ENCODE results near the gene TBR1.

Gene TBR1

GRCh38 chr2:161416708-161417437, 776 bp downstream of the TBR1 start:
- H3K27ac ChIP-seq: no peak overlapping the region
- no peaks in the 10 kb centered on the region for H3K9me3 ChIP-seq (ENCODE audit: severe bottlenecking)
- no peaks in the 10 kb centered on the region for H3K27me3 ChIP-seq (ENCODE audit: insufficient read depth, low read depth, severe bottlenecking)
- H3K4me3 ChIP-seq (ENCODE audit: low read depth, low read length): no peak overlapping the region
- H3K36me3 ChIP-seq: no peaks in the 10 kb centered on the region
- no peak for DNase-seq
- no peak for TF ChIP-seq CTCF (IDR thresholded peaks at IDR 0.05; ENCODE audit: low read depth, low read length)

DNA sequence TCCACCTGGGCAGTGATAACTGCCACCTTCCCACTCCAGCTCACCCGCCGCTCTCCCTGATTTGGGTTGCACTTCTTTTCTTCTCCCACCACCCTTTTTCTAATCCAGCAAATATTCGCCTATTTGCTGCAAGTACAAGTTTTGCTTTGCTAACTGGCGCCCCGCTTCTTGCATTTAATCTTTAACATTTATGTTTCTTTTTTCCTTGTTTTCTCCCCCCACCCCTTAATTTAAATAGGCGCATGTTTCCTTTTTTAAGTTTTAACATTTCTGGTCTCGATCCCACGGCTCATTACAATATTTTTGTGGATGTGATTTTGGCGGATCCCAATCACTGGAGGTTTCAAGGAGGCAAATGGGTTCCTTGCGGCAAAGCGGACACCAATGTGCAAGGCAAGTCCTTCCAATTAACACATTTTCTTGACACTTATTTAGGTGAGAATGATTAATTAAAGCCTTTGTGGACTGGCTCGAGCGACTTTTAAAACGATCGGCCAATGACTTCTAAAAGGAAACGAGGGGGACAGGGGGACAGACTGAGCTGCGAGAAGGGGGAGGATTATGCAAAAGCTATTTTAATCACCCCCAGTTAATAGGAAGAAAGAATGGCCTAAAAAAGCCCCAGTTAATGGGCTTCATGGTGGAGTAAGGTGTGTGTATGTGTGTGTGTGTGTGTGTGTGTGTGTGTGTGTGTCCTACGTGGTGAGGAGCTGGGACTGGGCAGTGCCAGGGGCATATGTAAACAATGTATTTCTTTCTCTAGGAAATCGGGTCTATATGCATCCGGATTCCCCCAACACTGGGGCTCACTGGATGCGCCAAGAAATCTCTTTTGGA, 1.6 kb downstream of the TBR1 start:
- no peak for TF ChIP-seq CTCF (IDR thresholded peaks at IDR 0.05; ENCODE audit: low read depth, low read length)
- no peaks in the 10 kb centered on the region for H3K9me3 ChIP-seq (ENCODE audit: severe bottlenecking)
- H3K27ac ChIP-seq: no peak overlapping the region
- H3K27me3 ChIP-seq (ENCODE audit: insufficient read depth, low read depth, severe bottlenecking): no peaks in the 10 kb centered on the region
- H3K36me3 ChIP-seq: no peaks in the 10 kb centered on the region
- H3K4me3 ChIP-seq (ENCODE audit: low read depth, low read length): no peak overlapping the region
- DNase-seq: no peak

GRCh38 chr2:161418275-161418714, 2.2 kb downstream of the TBR1 start:
- Histone ChIP-seq H3K27me3 (ENCODE audit: insufficient read depth, low read depth, severe bottlenecking) (no peaks in the 10 kb centered on the region), H3K4me3 (ENCODE audit: low read depth, low read length) (no peak overlapping the region)
- DNase-seq: no peak

DNA sequence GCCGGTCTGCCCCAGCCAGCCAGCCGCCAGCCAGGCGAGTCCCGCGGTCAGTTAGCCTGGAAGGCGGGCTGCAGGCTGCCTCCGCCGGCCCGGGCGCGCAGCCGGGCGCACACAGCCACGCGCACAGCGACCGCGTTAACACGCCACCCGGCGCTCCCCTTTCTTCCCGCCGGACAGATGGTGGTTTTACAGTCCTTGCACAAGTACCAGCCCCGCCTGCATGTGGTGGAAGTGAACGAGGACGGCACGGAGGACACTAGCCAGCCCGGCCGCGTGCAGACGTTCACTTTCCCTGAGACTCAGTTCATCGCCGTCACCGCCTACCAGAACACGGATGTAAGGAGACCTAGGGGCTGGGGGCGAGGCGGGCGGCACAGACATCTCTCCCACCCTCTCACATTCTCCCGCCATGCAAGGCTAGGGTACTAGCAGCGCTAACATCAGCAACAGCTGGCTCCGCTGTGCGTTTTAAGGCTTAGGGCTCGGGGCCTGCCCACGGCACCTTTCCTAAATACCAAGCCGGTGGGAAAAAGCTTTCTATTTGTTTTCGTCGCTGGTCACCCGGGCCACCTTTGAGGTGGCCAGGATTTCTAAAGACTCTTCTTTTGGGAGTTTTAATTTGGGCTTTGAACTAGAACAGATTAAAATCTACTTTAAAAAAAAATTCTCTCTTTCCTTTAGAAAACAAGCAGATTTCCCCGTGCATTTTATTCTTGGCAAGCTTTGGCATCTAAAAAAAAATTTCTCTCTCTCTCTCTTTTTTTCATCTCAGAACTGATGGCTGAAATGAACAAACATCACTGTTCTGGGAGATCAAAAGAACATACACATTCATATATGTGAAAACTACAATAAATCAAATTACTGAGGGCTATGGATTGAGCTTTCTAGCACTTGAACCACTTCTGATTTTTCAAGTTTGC, 2.9 kb downstream of the TBR1 start:
- H3K4me3 ChIP-seq (ENCODE audit: low read depth, low read length): no peak overlapping the region
- TF ChIP-seq CTCF (IDR thresholded peaks at IDR 0.05; ENCODE audit: low read depth, low read length): no peak
- DNase-seq: no peak
- H3K36me3 ChIP-seq: no peaks in the 10 kb centered on the region
- no peaks in the 10 kb centered on the region for H3K9me3 ChIP-seq (ENCODE audit: severe bottlenecking)
- no peak overlapping the region for H3K27ac ChIP-seq
- H3K27me3 ChIP-seq (ENCODE audit: insufficient read depth, low read depth, severe bottlenecking): no peaks in the 10 kb centered on the region

More at GRCh38 chr2:161418275-161418714, 2.2 kb downstream of the TBR1 start:
- Histone ChIP-seq H3K27ac (no peak overlapping the region), H3K9me3 (ENCODE audit: severe bottlenecking) (no peaks in the 10 kb centered on the region), H3K36me3 (no peaks in the 10 kb centered on the region)
- no peak for TF ChIP-seq CTCF (IDR thresholded peaks at IDR 0.05; ENCODE audit: low read depth, low read length)

DNA sequence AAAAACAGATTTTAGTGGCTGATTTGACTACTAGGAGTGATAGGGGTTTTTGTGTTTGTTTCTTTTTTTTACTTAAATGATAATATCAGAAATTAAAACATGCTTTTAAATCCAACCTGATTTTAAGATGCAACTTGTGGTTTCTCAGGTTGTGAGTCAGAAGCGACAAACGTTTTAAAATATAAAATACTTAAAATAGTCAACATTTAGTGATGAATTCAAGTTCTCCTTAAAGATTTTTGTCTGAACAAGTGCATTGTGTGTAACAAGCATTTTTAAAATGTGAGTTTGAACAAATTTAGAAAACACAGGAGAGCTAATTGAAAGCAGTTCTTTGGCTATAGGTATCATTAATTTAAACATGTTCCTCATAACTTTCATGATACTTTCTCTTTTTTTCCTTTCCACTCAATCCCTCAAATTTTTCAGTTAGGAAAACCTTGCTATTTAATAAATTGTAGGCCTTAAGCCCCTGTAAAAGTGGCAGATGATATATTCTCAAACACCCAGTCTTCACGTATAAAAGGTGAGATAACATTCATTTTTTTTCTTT, 3.6 kb downstream of the TBR1 start:
- no peaks in the 10 kb centered on the region for H3K9me3 ChIP-seq (ENCODE audit: severe bottlenecking)
- H3K27me3 ChIP-seq (ENCODE audit: insufficient read depth, low read depth, severe bottlenecking): no peaks in the 10 kb centered on the region
- H3K27ac ChIP-seq: no peak overlapping the region
- no peak for TF ChIP-seq CTCF (IDR thresholded peaks at IDR 0.05; ENCODE audit: low read depth, low read length)
- no peak overlapping the region for H3K4me3 ChIP-seq (ENCODE audit: low read depth, low read length)
- no peaks in the 10 kb centered on the region for H3K36me3 ChIP-seq
- no peak for DNase-seq
